Measurements from ENCODE around the gene TXNDC12.

Gene TXNDC12

GRCh38 chr1:51997974-51998382 lies 57.0 kb downstream of the TXNDC12 start:
- DNase-seq (ENCODE audit: low spot score), result no peak

- DNase-seq (ENCODE audit: low spot score), result no peak
These were observed 64.5 kb downstream of the TXNDC12 start, which contains the start of gene RAB3B for GRCh38 chr1:51990478-51990965. Gene RAB3B, minus strand, starts transcription at chr1:51990700. Its CDS starts 13,583 bp downstream, at chr1:51977117.

GRCh38 chr1:51989582-51990477 lies 65.2 kb downstream of the TXNDC12 start:
- DNase-seq (ENCODE audit: low spot score), result no peak

GRCh38 chr1:51988254-51988653 lies 66.7 kb downstream of the TXNDC12 start:
- no peak for DNase-seq (ENCODE audit: low spot score)

- DNase-seq (ENCODE audit: low spot score), result no peak
These were observed 68.3 kb downstream of the TXNDC12 start for GRCh38 chr1:51986718-51987117.

- DNase-seq (ENCODE audit: low spot score), result no peak
These were observed 72.8 kb downstream of the TXNDC12 start for GRCh38 chr1:51982161-51982560.

- no peak for DNase-seq (ENCODE audit: low spot score)
These were observed 73.4 kb downstream of the TXNDC12 start for GRCh38 chr1:51981555-51981954.

- DNase-seq (ENCODE audit: low spot score), result no peak
These were observed 76.9 kb downstream of the TXNDC12 start for GRCh38 chr1:51978099-51978498.

GRCh38 chr1:51976846-51977602 lies 78.0 kb downstream of the TXNDC12 start:
- no peak for DNase-seq (ENCODE audit: low spot score)

- no peak for DNase-seq (ENCODE audit: low spot score)
These were observed 81.2 kb downstream of the TXNDC12 start for GRCh38 chr1:51973587-51974474.
